AG10803 (cell line): ENCODE data around the gene UST.
A peak's percentile ranks its signal among the peaks of the same experiment; 100 is the strongest.

Experiments
- DNase-seq: peaks from one replicate; pipeline ENCODE4 v3.0.0; 2010; ENCODE audit warnings: low read depth
- H3K4me3 ChIP-seq: 2 replicates; pipeline ENCODE4 v1.5.1; 2011; ENCODE audit warnings: mild to moderate bottlenecking, low read length, control low read depth
- TF ChIP-seq, protein P1 (sequence below): conservative IDR thresholded peaks from 2 replicates; pipeline ENCODE4 v1.5.1; 2011; ENCODE audit warnings: mild to moderate bottlenecking, low read length, control low read depth, inconsistent platforms

Gene UST

GRCh38 chr6:148989585-148989984 is 242.8 kb downstream of the UST start:
- DNase-seq: no peak
- TF ChIP-seq, protein P1, sequence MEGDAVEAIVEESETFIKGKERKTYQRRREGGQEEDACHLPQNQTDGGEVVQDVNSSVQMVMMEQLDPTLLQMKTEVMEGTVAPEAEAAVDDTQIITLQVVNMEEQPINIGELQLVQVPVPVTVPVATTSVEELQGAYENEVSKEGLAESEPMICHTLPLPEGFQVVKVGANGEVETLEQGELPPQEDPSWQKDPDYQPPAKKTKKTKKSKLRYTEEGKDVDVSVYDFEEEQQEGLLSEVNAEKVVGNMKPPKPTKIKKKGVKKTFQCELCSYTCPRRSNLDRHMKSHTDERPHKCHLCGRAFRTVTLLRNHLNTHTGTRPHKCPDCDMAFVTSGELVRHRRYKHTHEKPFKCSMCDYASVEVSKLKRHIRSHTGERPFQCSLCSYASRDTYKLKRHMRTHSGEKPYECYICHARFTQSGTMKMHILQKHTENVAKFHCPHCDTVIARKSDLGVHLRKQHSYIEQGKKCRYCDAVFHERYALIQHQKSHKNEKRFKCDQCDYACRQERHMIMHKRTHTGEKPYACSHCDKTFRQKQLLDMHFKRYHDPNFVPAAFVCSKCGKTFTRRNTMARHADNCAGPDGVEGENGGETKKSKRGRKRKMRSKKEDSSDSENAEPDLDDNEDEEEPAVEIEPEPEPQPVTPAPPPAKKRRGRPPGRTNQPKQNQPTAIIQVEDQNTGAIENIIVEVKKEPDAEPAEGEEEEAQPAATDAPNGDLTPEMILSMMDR: no peak
- no peak overlapping the region for H3K4me3 ChIP-seq

DNA sequence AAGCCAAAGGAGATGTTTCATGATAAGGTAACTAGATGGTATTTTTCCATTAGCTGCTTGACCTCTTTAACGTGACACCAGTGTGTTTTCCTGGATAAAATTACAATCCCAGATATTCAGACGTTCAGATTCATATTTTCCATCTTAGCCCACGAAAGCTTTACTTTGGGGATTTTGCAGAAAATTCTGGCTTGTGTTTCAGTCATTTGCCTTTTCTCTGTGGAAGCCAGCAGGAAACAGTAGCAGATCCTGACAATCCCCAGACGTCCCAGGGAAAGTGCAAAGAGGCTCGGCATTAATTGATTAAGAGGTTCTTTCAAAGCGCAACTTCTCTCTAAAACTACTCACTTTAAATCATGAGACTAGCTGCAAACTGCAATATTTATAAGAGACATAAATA is 243.6 kb downstream of the UST start:
- TF ChIP-seq, protein P1: no peak
- no peak overlapping the region for H3K4me3 ChIP-seq
- DNase-seq: no peak

- TF ChIP-seq, protein P1: no peak
- H3K4me3 ChIP-seq: no peak overlapping the region
- no peak for DNase-seq
These were observed 250.0 kb downstream of the UST start for GRCh38 chr6:148996815-148997214.

DNA sequence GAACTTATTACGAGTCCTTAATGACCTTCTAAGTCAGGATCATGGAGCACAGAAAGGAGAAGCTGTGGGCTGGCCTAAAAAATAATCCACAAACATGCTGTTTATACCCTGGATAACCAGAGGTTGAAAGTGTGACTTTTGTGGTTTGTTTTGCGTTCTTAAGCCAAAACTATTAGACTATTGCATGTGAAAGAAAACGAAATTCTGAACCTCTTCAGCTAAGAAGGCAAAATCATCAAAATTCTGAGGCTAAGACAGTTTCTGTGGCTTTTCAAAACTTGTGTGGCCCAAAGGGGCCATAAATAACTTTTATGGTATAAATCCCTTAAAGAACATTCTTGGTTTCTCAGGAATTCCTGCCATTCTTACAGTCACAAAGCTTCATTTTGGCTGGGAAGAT is 251.0 kb downstream of the UST start:
- peak; percentile 97 for DNase-seq
- H3K4me3 ChIP-seq: no peak overlapping the region
- TF ChIP-seq, protein P1: no peak

- DNase-seq: peak; percentile 83
- no peak overlapping the region for H3K4me3 ChIP-seq
- TF ChIP-seq, protein P1: no peak
These were observed 251.9 kb downstream of the UST start for GRCh38 chr6:148998704-148999103.

GRCh38 chr6:148999501-148999900 is 252.7 kb downstream of the UST start:
- no peak overlapping the region for H3K4me3 ChIP-seq
- TF ChIP-seq, protein P1: no peak
- DNase-seq: peak; percentile 42

DNA sequence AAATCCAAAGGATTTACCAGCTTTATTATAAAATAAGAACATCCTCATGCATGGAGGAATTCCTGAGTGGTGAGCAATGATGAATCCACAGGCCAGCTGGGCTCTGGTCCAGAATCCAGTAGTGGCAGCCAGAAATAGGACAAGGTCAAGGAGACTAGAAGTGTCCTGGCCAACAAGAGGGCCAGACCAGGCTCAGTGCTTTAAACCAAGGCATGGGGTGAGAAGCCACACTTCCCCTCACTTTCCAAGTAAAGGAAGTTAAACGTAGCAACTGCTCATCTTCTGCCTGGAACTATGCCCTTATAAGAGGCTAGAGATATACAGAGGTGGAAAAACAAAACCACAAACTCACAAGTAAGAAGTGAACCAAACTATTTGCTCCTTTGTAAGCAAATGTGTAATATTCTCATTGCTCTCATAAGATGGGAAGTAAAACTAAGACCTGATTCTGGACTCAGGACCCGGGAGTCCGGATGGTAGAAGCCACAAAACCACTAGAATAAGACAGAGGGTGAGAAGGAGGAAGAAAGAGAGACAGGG is 253.2 kb downstream of the UST start:
- TF ChIP-seq, protein P1: no peak
- DNase-seq: peak; percentile 85
- H3K4me3 ChIP-seq: no peak overlapping the region
